HG02588 (cell line): ENCODE measurements around the gene RBM8A.

Experiments
- ATAC-seq: cut with Tn5 transposase; IDR thresholded peaks from one replicate; pipeline ENCODE4 v1.9.1; 2021; ENCODE audit warnings: mild to moderate bottlenecking, moderate library complexity; ENCODE audit not compliant: unreplicated experiment

RBM8A gene

DNA sequence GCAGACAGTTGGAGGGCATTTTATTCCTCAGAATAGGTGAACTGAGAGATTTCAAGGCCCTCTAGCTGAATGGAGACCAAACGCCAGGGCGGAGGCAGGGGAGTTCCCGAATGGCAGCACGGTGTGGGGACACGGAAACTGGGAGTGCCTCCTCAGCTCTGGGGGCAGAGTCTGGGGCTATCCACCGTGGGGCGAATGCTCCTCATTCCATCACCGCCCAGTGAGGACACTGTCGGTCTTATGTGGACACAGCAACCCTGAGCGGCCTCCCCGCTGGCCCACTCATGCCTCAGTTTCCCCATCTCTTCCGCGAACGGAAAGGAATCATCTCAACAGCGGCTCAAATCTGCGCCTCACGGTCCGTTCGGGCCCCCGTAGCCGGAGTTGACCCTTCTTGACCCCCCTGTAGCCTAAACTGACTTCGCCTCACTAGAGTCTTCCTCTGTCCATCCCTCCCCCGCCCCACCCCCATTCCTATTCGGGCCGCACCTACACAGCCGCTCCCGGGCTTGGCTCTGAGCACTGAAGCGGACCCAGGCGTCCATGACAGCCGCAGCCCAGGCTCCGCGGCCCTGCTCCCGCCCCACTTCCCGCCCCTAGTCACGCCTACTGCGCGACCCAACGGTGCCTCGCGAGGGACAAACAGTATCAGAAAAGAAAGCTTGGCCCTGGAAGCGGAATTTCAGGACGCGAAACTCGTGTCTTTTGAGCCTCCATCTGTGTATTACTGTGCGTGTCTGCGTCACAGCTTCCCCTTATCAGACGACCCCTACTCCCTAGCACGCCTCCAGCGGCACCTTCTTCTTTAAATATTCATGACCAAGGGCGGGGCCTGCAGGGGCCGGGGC lies 8.9 kb downstream of the RBM8A start, which contains the start of gene PEX11B:
Gene PEX11B, minus strand, starts transcription at position 574 of the 848 bp plus-strand sequence. Its CDS starts 29 bp downstream, at position 545.
- ATAC-seq, result peak; percentile 80

DNA sequence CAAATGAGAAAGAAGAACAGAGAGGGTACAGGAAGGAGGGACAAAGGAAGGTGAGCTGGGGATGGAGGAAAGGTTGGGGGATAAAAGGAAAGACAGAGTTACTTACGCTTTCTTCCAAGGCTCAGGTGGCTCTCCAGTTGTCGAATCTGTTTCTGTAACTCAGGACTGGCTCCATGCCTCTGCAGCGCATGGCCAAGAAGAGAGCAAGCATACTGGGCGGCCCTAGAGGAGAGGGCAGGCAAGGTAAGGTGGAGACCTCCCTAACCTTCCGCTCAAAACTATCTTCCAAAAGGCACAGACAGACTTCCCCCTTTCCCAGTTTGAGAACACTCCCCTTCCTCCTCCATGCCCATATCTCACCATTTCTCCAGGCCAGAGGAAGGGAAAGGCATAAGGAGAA lies 9.7 kb downstream of the RBM8A start:
- ATAC-seq, result no peak

DNA sequence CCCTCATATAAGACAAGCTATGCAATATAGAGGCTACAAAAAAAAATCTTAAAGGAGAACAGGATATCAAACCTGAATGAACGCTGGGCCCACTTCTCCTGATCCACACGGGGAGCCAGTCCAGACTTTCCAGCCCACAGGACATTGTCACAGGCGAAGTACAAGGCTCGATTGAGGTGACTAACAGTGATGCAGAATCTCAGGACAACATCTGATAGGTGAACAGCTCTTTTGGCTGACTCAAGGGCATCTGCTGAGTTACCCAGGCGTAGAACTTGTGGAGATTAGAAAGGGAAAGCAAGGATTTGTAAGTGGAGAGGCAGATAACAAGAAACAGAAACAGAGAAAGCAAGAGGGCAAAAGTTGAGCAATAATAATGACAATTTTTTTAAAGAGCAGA lies 10.5 kb downstream of the RBM8A start:
- no peak for ATAC-seq

DNA sequence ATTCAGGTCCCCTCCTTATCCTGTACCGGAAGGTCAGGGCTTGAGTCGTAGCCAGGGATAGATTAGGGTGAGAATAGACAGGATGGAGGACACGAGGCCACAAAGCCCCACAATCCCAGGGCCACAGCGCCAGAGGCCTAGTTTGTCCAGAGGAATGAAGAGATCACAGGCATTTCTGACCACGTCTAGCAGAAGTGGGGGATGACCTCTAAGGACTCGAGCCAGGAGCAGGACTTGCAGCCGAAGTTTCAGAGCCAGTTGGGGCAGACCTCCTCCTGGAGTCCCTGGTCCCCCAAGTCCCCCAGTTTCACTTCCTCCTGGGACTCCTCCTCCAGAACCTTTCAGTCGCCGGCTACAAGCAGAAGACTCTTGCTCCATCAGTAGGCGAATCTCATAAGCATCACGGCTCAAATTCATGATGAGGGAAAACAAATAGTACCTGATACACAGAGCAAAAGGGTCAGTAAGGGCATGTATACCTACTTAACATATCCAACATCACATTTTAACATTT lies 15.1 kb downstream of the RBM8A start:
- ATAC-seq, result no peak

DNA sequence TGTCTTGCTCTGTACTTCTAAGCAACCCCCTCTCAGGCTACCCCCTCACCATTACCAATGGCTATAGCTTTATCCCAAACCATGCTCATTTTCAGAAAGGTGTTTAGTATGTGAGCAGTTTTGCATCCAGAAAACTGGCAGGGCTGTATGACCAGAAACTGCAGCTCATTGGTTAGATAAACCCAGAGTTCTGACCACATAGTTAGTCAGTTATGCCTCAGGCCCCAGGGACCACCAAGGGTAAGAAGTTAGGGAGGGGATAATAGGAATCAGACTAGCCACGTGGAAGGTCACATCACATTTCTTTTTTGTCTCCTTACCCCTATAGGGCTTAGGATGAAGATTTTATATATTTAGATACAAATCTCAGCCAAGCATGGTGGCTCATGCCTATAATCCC lies 18.6 kb downstream of the RBM8A start:
- ATAC-seq, result no peak

DNA sequence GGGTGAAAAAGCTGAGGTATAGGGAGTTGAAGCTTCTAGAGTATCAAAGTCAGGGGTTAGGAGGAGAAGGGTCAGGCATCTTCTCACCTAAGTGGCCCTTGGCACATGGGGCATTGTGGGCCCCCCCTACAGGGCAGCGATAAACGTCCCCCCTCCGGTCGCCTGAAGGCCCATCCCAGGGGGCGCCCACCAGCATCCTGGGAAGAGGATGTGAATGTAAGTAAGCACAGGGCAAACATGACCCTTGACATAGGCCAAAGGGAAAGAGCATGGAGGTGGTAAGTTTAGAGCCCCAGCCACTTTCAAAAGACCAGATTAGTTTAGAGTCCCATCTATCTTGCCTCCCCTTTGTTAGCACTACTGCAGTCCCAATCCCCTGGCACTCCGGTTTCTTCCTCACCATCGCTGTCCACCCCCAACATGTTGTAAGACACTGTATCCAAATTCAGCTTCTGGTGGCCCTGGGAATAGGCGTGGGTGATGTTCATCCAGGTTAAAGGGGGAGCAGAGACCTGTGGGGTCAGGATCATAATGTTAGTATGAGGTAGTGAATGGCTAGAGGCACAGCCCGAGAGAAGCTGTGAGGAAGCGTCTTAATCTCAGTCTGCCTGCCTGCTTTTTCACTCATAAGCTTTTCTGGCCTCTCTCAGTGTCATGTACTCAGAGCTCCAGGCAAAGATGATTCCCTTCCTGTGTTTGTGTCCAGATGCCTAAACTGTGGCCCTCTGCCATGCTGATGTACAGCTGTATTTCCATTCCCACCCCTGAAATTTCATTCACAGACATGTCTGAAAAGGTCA lies 20.1 kb downstream of the RBM8A start:
- ATAC-seq, result no peak

DNA sequence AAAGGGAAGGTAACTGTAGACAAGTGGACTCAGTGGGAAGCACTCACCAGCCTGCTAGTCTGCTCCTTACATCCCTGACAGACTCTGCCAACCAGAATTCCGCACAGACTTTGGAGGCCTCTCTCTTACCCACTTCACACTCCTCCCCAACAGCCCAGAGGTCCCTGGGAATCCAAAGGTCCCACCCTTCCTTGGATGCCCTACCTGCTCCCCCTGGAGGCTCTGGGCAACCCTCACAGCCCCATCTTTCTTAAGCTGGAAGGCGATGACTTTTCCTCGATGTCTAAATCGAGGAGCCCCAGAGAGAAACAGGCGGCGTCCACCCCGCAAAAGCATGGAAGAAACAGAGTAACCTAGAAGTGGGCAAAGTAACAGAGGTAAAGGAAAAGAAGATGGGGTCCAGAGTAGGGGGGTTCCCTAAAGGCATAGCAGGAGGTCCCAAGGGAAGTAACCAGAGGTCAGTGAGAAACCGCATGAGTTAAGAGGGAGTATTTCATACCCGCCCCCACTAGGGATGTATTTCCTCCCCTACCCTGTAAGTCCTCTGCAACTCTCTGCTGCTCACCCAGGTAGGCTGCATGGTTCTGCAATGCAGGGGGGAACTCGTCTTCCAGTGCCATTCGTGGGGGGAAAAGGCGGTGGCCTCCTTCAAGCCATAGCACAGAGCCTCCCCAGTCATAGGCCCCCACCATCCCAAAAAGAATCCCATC lies 25.8 kb downstream of the RBM8A start:
- no peak for ATAC-seq

DNA sequence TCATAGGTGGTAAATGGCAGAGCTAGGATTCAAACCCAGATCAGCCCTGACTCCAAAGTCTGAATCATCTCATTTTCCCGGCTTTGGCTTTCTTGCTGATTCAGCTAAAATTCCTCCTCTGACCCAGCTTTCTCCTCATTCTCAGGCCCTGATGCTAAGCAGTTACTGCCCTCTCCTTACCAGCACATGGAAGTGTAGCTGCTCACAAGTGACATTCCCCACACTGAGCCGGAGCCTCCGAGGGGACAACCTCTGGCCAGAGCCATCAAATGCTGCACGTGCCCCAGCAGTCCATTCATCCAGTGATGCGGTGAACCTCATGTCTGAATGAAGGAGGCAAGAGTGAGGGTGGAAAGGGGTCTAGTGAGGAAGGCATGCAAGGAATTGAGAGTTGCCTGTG lies 28.5 kb downstream of the RBM8A start:
- ATAC-seq, result no peak

DNA sequence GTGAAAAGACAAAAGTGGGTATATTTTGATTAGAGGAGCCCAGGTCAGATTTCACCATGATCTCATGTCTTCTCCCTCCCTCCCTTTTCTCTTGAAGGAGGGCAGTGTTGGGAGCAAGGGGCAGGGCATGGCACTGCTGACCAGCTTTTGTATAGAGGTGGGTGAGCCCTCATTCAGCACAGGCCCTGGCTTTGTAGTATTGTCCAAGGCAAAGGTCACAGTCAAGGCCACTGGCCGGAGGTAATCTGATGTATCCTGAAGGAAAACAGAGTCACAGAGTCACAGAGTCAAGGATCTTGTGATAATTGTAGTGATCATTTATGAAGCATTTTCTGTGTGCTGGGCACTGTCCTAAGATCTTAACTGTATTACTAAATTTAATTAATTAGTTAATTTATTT lies 29.3 kb downstream of the RBM8A start:
- no peak for ATAC-seq

DNA sequence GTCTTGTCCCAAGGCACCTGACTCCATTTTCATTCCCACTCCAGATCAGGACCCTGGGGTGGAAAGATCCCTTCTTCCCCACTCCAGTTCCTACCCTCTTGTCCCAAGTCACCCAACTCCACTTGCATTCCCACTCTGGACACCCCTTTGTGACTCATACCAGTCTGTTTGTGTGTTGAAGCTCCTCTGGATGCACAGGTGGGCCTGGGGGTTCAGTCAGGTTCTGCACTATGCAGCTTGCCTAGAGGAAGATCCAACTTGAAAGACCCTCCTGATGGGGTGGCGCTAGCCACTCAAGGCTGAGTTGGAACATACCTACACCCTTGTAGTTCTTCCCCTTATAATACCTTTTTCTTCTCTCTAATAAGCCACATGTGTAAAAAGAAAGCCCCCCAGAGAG lies 31.8 kb downstream of the RBM8A start:
- no peak for ATAC-seq

DNA sequence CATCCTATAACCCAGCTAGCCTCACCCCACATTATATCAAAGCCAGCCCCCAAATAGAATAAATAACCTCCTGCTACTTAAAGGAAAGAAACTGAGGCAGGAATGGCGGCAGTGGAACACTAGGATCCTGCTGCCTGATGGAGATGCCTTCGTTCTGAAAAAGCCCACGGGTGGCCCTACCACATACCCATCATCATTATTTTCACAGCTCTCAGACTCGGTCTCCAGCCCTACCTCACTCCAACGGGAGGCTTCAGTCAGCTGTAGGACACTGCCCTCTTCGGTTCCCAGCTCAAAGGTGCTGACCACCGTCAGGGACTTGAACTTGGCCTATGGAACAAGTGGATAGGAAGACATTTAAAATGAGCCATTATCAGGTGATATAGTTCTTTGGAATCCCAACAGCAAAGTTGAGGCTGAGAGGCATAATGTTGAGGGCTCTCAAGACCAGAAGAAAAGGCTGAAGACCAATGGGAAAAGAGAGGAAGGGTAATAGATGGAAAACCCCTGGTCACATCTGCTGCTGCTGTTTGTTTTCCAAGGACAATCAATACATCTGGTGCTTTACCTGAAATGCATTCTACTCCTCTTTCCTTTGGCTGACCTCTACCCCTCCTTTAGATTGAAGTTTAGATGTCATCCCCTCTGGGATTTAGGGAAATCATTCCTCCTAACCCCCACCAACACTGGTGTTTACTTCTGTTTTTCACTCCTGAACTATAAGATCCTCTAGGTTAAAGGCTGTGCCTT lies 33.8 kb downstream of the RBM8A start:
- no peak for ATAC-seq

DNA sequence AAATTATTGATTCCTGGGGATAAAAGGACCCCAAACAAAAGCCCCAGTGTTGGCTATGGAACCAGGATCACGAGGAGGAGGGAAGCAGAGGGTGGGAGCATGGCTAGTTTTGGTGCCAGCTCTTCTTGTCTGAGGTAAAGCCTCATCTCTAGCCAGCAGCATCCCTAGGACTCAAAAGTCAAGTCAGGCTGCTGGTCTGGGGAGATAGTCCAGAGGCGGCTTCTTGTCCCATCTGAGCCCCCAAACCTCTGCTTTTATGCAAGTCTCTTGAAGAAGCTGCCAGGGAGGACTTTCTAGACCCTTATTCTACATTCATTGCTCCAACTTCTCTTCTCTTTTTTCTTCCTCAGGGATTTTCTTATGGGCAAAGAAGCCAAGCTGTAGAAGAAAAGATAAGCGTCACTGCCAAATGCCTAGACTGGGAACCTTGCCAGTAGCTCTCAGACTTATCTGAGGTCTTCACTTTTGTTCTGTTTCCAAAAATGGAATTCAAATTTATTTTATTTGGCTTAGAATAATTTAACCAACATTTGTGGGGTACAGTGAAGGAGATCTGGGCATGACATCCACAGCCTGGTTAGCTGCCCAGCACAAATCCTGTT lies 34.7 kb downstream of the RBM8A start:
- ATAC-seq, result no peak

DNA sequence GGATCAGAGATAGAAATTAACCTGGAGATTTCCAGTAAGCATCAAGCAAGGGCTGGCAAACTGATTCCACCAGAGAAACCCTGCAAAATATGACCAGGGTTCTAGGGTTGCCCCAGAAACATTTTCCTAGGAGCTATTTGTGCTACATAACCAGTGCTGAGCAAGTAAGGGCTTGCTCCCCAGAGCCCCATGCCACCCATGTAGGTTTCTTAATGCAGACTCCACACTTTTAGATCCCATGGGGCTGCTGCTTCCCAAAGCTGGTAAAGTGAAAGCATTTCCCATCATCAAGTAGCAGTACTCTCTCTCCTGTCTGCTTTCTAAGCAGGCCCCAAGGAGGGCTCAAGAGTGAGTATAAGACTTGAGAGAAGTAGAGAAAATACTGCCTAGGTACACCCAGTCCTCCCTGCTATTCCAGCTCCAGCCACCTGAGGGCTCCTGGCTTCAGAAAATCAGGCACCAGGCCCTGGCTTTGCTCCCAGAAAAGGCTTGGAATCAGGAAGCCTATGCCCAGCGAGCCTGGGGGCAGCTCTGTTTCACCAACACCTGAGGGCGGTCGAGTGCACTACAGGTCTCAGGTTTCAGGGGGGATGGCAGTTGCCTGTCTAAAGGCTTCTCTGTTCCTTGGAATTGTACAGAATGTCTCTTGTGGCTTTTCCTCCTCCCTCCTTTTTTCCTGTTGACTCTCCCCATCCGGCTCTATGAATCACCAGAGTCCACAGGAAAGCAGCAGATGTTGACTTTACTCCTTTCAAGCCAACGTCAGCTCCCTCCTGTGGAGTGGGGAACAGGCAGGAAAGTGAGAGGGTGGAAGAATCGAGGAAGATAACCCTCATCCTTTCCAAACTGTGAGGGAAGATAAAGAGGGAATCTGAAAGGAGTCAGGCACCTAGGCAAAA lies 35.4 kb downstream of the RBM8A start:
- no peak for ATAC-seq

DNA sequence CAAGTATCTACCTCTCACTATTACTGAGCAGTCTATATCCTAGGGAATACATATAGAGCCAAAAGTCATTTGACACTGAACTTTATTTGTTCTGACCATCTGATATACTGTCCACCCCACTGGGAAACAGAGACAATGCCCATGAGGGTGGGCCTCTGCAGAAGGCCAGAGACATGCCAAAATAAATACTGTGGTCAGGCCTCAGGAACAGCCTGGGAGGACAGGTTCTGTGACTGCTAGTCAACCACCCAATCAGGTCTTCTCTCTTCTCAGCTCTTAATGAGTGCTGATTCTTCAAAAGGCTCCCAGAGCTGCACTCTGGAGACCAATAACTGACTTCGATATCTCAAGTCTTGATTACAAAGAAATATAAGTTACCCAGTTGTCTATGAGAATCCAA lies 36.1 kb downstream of the RBM8A start:
- no peak for ATAC-seq

DNA sequence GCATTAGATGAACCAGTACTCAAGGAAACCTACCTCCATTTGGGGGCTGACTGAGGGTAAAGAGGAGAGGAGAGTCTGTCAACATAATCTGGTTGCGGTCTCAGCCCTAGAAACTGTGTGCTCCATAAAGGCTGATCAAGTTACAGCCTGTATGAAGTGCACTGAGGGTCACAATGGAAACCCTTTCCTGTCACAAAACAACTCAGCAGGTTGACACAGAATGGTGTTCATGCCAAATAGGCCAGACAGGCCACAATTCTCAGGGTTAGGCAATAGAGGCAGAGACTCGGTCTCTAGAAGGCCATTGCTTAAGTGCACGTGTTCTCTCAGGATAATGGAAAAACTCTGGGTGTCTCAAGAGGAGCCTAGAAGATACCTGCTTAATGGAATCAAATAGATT lies 37.6 kb downstream of the RBM8A start:
- ATAC-seq, result no peak

DNA sequence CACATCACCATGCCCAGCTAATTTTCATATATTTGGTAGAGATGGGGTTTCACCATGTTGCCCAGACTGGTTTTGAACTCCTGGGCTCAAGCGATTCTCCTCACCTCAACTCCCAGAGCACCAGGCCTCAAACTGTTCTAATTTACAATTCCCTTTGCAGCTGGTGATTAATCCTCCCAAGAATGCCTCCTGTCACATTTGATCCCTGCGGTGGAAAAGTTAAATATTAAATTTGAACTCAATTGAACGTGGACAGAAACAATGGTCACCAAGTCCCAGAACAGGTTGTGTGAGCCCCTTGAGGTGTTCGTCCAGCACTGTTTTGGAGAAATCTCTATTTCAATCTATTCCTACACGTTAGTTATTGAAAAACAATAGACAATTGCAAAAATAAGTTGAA lies 39.7 kb downstream of the RBM8A start:
- no peak for ATAC-seq

DNA sequence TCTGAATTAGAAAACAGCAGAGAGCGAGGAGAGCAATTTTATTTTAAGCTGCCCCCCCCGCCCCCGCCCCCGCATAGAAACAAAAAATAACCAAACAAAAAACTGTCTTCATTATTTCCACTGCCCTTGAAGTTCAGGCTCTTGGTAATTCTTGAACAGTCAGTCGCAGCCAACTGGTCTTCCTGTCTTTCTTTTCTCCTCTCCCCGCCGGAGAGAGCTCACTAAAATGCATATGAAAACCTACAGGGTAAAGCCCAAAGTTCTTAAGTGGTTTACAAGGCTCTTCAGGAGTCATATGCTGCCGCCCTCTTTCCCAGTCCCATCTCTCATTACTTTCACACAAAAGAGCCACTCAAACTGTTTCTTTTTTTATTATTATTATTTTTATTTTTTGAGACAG lies 40.5 kb downstream of the RBM8A start:
- ATAC-seq, result no peak

DNA sequence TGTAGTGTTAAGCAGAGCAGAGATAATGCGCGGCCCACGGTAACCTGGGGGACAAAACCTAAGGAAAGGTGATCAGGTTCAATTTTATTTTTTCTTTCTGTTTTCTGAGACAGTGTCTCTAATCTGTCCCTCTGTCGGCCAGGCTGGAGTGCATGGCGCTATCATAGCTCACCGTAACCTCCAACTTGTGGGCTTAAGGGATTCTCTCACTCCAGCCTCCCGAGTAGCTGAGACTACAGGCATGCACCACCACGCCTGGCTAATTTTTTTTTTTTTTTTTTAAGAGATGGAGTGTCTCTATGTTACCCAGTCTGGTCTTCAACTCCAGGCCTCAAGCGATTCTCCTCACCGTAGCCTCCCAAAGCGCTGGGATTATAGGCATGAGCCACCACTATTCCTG lies 40.9 kb downstream of the RBM8A start:
- ATAC-seq, result no peak

DNA sequence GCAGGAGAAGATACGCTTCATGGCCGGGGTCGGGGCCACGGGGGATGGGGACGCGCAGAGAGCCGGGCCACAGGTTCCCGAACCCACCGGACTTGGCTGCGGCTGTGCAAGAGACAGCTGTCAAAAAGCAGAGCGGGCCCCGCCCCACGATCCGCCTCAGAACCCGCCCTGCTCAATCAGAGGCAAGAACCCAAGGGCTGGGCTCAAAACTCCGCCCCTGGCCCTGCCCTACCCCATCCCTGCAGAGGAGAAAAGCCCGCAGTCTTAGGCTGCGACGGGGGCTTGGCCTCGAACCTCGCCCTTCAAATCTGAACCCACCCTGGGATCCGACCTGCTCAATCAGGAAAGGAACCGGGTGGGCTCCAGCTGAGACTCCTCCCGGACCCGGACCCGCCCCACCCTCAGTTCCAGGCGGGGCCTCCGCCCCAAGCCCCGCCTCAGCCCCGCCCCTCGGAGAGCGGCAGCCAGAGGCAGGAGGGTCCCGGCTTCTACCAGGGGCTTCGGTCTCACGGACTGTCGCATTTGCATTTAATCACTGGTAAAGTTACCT lies 41.5 kb downstream of the RBM8A start, which contains the start of gene ANKRD35:
Gene ANKRD35, minus strand, starts transcription at position 129 of the 550 bp plus-strand sequence. Its CDS starts 108 bp downstream, at position 21.
- peak; percentile 98 for ATAC-seq
